Transverse colon (tissue), 4 donors: ENCODE measurements around the gene ERMARD. TPM values are rescaled to one million over a fixed set of nuclear protein-coding genes. Genes with fewer than 3 reads are reported as not detected.

ENCODE experiments used
- DNase-seq: peaks from one replicate; pipeline ENCODE4 v3.0.0-alpha.2; 2019
- H3K27ac ChIP-seq, 4 donors: fragments of 200-600 bp; sonication (generic); 2 replicates each; pipeline ENCODE4 v1.5.1; 2016 to 2018; ENCODE audit warnings: inconsistent platforms in 4 of 4
- H3K27me3 ChIP-seq: fragments of 200-600 bp; sonication (generic); 2 replicates; pipeline ENCODE4 v1.5.1; 2017; ENCODE audit warnings: inconsistent platforms
- H3K36me3 ChIP-seq, 4 donors: fragments of 200-600 bp; sonication (generic); 2 replicates each; pipeline ENCODE4 v1.5.1; 2017 to 2019; ENCODE audit warnings: inconsistent platforms in 4 of 4
- H3K4me1 ChIP-seq, 4 donors: fragments of 200-600 bp; sonication (generic); 2 replicates each; pipeline ENCODE4 v1.5.1; 2017 to 2020; ENCODE audit warnings: inconsistent platforms in 4 of 4
- H3K4me3 ChIP-seq, 4 donors: fragments of 200-600 bp; sonication (generic); 1 replicate in 1 of 4; 2 replicates in 3 of 4; pipeline versions ENCODE4 v1.5.1 to v1.6.1; 2017 to 2019; ENCODE audit warnings: inconsistent platforms in 4 of 4
- H3K9me3 ChIP-seq, 2 donors: fragments of 200-600 bp; sonication (generic); 2 replicates each; pipeline ENCODE4 v1.5.1; 2017 to 2019; ENCODE audit warnings: inconsistent platforms in 2 of 2
- EP300 ChIP-seq: sonication (generic); formaldehyde crosslinking; IDR thresholded peaks from one replicate; pipeline ENCODE4 v1.6.1; 2017; ENCODE audit warnings: antibody characterized with exemption, low read depth
- POLR2A ChIP-seq: fragments of 450-650 bp; IDR thresholded peaks from one replicate; pipeline ENCODE4 v1.6.1; 2016; ENCODE audit warnings: antibody characterized with exemption, mild to moderate bottlenecking, moderate library complexity
- POLR2AphosphoS5 ChIP-seq, 3 donors: sonication (generic); formaldehyde crosslinking; IDR thresholded peaks; one replicate each; pipeline ENCODE4 v1.6.1; 2016; ENCODE audit warnings: antibody characterized with exemption in 3 of 3
- WGBS, 2 donors: methylation state at CpG; one replicate each; pipeline ENCODE4 v1.1.5; 2018; ENCODE audit warnings: low coverage in 1 of 2; 5-methylcytosine and 5-hydroxymethylcytosine counted together
- in situ Hi-C, 4 donors: fragments of 200-750 bp; cut with MboI; loops; one replicate each; pipeline versions ENCODE4 v1.15.0 to v1.15.1; 2017; ENCODE audit warnings: low sequenced_read_pairs in 3 of 4, low pct_ligation_motif_present in 1 of 4, low pct_unique_long_range_greater_than_20kb in 1 of 4
- intact Hi-C: fragments of 100-400 bp; cut with DNase I; formaldehyde crosslinking; loops from one replicate; pipeline ENCODE4 v1.15.1; 2023; ENCODE audit warnings: low total_unique reads
- total RNA-seq, 4 donors: library from RNA; depleted of rRNA; stranded (reverse); fragments of >200 nt; gene quantifications; one replicate each; pipeline ENCODE4 v1.1.0, GENCODE V29; 2016
- TF ChIP-seq, protein P1 (sequence below), 5 experiments: fragments of 200-600 bp in 3 of 5; fragments of 450-650 bp in 2 of 5; sonication (generic) in 3 of 5; IDR thresholded peaks; 1 replicate in 2 of 5; 2 replicates in 3 of 5; pipeline ENCODE4 v1.5.1; 2016 to 2017; ENCODE audit warnings: antibody characterized with exemption in 5 of 5, inconsistent platforms in 3 of 5, mild to moderate bottlenecking in 2 of 5, moderate library complexity in 1 of 5

Gene ERMARD
- total RNA-seq, 4 donors from 2014 or later, result 15.7 to 29.5 (median 20.8) TPM

DNA sequence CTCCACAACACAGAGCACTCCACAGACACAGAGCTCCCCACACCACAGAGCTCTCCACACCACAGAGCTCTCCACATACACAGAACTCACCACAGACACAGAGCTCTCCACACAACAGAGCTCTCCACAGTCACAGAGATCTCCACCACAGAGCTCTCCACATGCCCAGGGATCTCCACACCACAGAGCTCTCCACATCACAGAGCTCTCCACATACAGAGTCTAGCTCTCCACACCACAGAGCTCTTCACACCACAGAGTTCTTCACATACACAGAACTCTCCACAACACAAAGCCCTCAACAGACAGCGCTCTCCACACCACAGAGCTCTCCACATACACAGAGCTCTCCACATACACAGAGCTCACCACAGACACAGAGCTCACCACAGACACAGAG lies 55.3 kb downstream of the ERMARD start:
- TF ChIP-seq, protein P1, sequence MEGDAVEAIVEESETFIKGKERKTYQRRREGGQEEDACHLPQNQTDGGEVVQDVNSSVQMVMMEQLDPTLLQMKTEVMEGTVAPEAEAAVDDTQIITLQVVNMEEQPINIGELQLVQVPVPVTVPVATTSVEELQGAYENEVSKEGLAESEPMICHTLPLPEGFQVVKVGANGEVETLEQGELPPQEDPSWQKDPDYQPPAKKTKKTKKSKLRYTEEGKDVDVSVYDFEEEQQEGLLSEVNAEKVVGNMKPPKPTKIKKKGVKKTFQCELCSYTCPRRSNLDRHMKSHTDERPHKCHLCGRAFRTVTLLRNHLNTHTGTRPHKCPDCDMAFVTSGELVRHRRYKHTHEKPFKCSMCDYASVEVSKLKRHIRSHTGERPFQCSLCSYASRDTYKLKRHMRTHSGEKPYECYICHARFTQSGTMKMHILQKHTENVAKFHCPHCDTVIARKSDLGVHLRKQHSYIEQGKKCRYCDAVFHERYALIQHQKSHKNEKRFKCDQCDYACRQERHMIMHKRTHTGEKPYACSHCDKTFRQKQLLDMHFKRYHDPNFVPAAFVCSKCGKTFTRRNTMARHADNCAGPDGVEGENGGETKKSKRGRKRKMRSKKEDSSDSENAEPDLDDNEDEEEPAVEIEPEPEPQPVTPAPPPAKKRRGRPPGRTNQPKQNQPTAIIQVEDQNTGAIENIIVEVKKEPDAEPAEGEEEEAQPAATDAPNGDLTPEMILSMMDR (IDR thresholded peaks at IDR 0.05), result no peak
- no peak for TF ChIP-seq POLR2A
- no peak for TF ChIP-seq EP300
- no peak for TF ChIP-seq POLR2AphosphoS5 (IDR thresholded peaks at IDR 0.05)
- Histone ChIP-seq H3K9me3 (no peaks in the 10 kb centered on the region), H3K27me3 (no peaks in the 10 kb centered on the region), H3K4me1 (peaks cover 0 to 2% (median under 1%) of the 10 kb centered on the region in 4 donors), H3K4me3 (no peak overlapping the region), H3K36me3 (no peaks in the 10 kb centered on the region), H3K27ac (no peak overlapping the region)
- 71% methylated on average over 1 of the region's 1 CpG; no CpG with 5 or more reads in 1 of the 2 donors for WGBS, 2 donors
- in situ Hi-C loops (loop anchor here in 1 of 4 donors (10.0 kb wide), 1 partner anchor 708 kb away; no protein-coding TSS in a partner anchor), intact Hi-C loops (no loop called here)
- no peak for DNase-seq

DNA sequence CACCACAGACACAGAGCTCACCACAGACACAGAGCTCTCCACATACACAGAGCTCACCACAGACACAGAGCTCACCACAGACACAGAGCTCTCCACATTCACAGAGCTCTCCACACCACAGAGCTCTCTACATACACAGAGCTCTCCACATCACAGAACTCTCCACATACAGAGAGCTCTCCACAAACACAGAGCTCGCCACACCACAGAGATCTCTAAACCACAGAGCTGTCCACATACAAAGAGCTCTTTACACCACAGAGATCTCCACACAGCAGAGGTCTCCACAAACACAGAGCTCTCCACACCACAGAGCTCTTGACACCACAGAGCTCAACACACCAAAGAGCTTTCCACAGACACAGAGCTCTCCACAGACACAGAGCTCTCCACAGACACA lies 55.8 kb downstream of the ERMARD start:
- Histone ChIP-seq H3K4me3 (no peak overlapping the region), H3K27me3 (no peaks in the 10 kb centered on the region), H3K9me3 (no peaks in the 10 kb centered on the region), H3K4me1 (no peaks in the 10 kb centered on the region), H3K36me3 (no peaks in the 10 kb centered on the region), H3K27ac (no peak overlapping the region)
- in situ Hi-C loops (loop anchor here in 1 of 4 donors (10.0 kb wide), 1 partner anchor 708 kb away; no protein-coding TSS in a partner anchor), intact Hi-C loops (no loop called here)
- DNase-seq, result no peak
- 69% methylated on average over 1 of the region's 1 CpG; no CpG with 5 or more reads in 1 of the 2 donors for WGBS, 2 donors
- no peak for TF ChIP-seq POLR2A
- TF ChIP-seq EP300, result no peak
- no peak for TF ChIP-seq POLR2AphosphoS5 (IDR thresholded peaks at IDR 0.05)
- TF ChIP-seq, protein P1 (IDR thresholded peaks at IDR 0.05), result no peak

DNA sequence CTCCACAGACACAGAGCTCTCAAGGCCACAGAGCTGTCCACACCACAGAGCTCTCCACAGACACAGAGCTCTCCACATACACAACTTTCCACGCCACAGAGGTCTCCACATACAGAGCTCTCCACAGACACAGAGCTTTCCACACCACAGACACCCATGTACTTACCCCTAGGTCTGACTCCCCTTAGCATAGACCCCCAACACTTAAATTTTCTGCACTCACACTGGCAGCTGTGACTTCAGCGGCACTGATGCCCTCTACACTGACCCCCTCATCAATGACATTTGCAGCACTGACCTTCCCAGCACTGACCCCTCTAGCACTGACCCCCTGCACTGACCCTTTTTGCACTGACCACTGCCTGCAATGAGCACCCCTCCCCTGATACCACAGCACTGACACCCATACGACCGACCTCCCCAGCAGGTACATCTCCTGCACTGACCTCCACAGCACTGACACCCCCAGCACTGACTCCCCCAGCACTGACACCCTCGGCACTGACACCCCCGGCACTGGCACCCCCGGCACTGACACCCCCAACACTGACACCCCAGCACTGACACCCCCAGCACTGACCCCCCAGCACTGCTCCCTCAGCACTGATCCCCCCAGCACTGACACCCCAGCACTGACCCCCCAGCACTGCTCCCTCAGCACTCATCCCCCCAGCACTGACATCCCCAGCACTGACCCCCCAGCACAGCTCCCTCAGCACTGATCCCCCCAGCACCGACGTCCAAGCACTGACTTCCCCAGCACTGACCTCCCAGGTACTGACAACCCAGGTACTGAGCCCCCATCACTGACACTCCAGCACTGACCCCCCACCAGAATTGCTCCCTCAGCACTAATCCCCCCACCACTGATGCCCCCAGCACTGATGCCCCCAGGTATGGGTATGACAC lies 56.5 kb downstream of the ERMARD start:
- no peaks in the 10 kb centered on the region for H3K27me3 ChIP-seq
- H3K9me3 ChIP-seq, result no peaks in the 10 kb centered on the region
- 67% methylated on average over 9 of the region's 9 CpGs; no CpG with 5 or more reads in 1 of the 2 donors for WGBS, 2 donors
- TF ChIP-seq, protein P1 (IDR thresholded peaks at IDR 0.05), result no peak
- TF ChIP-seq POLR2AphosphoS5 (IDR thresholded peaks at IDR 0.05) (no peak), EP300 (no peak), POLR2A (no peak)
- no peaks in the 10 kb centered on the region for H3K4me1 ChIP-seq
- H3K36me3 ChIP-seq, result no peaks in the 10 kb centered on the region
- intact Hi-C loops, result no loop called here
- no peak overlapping the region for H3K27ac ChIP-seq
- DNase-seq, result no peak
- H3K4me3 ChIP-seq, result no peak overlapping the region
- in situ Hi-C loops, result loop anchor here in 1 of 4 donors (10.0 kb wide), 1 partner anchor 707 kb away; no protein-coding TSS in a partner anchor

DNA sequence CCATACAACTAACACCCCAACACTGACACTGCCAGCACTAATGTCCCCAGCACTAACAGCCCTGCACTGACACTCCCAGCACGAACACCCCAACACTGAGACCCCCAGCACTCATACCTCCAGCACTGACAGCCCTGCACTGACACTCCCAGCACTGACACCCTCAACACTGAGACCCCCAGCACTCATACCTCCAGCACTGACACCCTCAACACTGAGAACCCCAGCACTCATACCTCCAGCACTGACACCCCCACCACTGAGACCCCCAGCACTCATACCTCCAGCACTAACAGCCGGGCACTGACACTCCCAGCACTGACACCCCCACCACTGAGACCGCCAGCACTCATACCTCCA lies 57.2 kb downstream of the ERMARD start:
- Histone ChIP-seq H3K27me3 (no peaks in the 10 kb centered on the region), H3K4me3 (no peak overlapping the region), H3K27ac (no peak overlapping the region), H3K4me1 (no peaks in the 10 kb centered on the region), H3K36me3 (no peaks in the 10 kb centered on the region), H3K9me3 (no peaks in the 10 kb centered on the region)
- in situ Hi-C loops, result loop anchor here in 1 of 4 donors (10.0 kb wide), 1 partner anchor 706 kb away; no protein-coding TSS in a partner anchor
- no peak for TF ChIP-seq POLR2AphosphoS5 (IDR thresholded peaks at IDR 0.05)
- TF ChIP-seq POLR2A, result no peak
- TF ChIP-seq, protein P1 (IDR thresholded peaks at IDR 0.05), result no peak
- TF ChIP-seq EP300, result no peak
- DNase-seq, result no peak
- 46 to 100% methylated on average over 1 to 3 of the region's 3 CpGs for WGBS, 2 donors
- intact Hi-C loops, result no loop called here
